ENCODE results near the gene HHATL. TPM values are rescaled to one million over a fixed set of nuclear protein-coding genes. Genes with fewer than 3 reads are reported as not detected.

HHATL gene
- total RNA-seq, 1 experiment from 2014 or later = not detected

DNA sequence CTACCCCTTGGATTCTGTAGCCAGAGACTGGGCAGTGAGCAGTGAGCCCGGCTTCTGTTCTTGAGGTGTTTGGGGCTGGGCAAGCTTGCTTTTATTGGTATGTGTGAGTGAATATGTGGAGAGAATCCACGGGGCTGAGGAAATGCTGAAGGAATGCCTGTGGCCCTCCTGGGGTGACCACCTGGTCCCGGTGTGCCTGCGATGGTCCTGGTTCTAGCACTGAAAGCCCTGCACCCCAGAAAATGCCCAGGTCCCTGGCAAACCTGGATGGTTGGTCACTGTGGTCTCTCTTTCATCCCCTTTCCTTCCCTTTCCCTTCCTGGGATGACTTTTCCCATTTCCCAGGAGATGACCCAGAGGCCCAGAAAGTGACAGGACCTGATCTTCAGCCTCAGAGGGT is 44.9 kb downstream of the HHATL start:
- H3K36me3 ChIP-seq (ENCODE audit: control insufficient read depth, insufficient read depth, low read length) = no peaks in the 10 kb centered on the region
- no peaks in the 10 kb centered on the region for H3K9me3 Mint-ChIP-seq (ENCODE audit: unreplicated experiment)
- H3K4me1 ChIP-seq = peaks cover 17% of the 10 kb centered on the region
- intact Hi-C loops (cut with micrococcal nuclease; ENCODE audit: unreplicated experiment) = no loop called here
- no peaks in the 10 kb centered on the region for H3K27me3 Mint-ChIP-seq (ENCODE audit: insufficient read depth, unreplicated experiment)
- no peak overlapping the region for H3K4me3 ChIP-seq (ENCODE audit: low read depth, low read length)
- no peaks in the 10 kb centered on the region for H3K27me3 ChIP-seq (replicated peaks; ENCODE audit: control insufficient read depth, insufficient read depth, low read length)
- BruUV-seq (replicated peaks) = no TSS peak
- H3K27ac Mint-ChIP-seq (ENCODE audit: unreplicated experiment) = no peak overlapping the region
- peaks cover 7% of the 10 kb centered on the region for H3K36me3 Mint-ChIP-seq (ENCODE audit: insufficient read depth, unreplicated experiment)
- H3K9me3 ChIP-seq = no peaks in the 10 kb centered on the region
- POLR2A ChIA-PET = no interaction called here
- CTCF ChIA-PET = no interaction called here
- no peaks in the 10 kb centered on the region for H3K4me1 Mint-ChIP-seq (ENCODE audit: low read depth, unreplicated experiment)
- H3K4me3 Mint-ChIP-seq (ENCODE audit: unreplicated experiment) = no peak overlapping the region
- TF ChIP-seq, protein P1, sequence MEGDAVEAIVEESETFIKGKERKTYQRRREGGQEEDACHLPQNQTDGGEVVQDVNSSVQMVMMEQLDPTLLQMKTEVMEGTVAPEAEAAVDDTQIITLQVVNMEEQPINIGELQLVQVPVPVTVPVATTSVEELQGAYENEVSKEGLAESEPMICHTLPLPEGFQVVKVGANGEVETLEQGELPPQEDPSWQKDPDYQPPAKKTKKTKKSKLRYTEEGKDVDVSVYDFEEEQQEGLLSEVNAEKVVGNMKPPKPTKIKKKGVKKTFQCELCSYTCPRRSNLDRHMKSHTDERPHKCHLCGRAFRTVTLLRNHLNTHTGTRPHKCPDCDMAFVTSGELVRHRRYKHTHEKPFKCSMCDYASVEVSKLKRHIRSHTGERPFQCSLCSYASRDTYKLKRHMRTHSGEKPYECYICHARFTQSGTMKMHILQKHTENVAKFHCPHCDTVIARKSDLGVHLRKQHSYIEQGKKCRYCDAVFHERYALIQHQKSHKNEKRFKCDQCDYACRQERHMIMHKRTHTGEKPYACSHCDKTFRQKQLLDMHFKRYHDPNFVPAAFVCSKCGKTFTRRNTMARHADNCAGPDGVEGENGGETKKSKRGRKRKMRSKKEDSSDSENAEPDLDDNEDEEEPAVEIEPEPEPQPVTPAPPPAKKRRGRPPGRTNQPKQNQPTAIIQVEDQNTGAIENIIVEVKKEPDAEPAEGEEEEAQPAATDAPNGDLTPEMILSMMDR (IDR thresholded peaks at IDR 0.05; ENCODE audit: insufficient read depth in 1 of 2, low read depth in 1 of 2, low read length in 1 of 2, severe bottlenecking in 1 of 2, unreplicated experiment in 1 of 2) = no peak
- no peak for DNase-seq

DNA sequence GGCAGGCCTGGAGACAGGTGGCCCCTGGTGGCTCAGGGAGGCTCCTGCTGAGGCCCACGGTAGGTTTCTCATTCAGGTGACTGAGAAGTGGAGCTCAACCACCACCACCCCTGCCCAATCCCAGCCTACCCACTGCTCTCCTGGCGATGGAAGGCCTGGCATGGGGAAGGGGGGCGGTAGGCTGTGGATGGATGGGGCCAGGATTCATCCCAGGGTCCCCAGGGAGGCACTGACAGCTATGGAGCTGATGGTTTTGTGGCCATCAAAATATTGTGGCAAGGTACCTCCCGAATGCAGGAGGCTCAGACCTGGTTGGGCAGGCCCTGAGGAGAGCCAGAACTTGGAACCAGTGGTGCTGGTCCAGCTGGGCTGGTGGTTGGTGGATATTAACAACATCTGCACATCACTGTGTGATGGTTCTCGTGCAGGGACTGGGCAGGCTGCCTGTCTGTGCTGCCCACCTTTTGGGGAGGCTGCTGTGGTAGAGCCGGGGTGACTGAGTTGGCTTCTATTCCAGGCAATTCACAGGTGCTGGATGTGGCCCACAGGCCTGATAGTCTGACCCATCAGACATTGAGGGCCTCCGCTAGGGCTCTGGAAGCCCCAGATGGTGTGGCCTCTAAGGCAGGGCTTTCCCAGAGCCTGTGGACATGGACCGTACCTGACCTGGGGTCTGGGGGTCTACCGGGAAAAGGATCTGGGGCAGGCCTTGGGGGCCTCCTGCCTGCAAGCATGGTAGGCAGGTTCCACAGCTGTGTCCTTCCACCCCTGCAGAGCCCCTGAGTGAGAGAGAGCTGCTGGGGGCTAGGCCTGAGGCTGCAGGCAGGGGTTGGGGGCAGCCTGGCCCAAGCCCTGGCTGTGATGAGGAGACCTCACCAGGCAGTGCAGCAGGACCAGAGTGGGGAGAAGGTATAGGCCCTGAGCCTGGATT is 45.7 kb downstream of the HHATL start:
- H3K36me3 ChIP-seq (ENCODE audit: control insufficient read depth, insufficient read depth, low read length) = no peaks in the 10 kb centered on the region
- H3K4me1 ChIP-seq = peaks cover 19% of the 10 kb centered on the region
- POLR2A ChIA-PET = no interaction called here
- no peaks in the 10 kb centered on the region for H3K9me3 Mint-ChIP-seq (ENCODE audit: unreplicated experiment)
- H3K9me3 ChIP-seq = no peaks in the 10 kb centered on the region
- no peak overlapping the region for H3K4me3 Mint-ChIP-seq (ENCODE audit: unreplicated experiment)
- H3K4me1 Mint-ChIP-seq (ENCODE audit: low read depth, unreplicated experiment) = no peaks in the 10 kb centered on the region
- TF ChIP-seq, protein P1 (IDR thresholded peaks at IDR 0.05; ENCODE audit: insufficient read depth in 1 of 2, low read depth in 1 of 2, low read length in 1 of 2, severe bottlenecking in 1 of 2, unreplicated experiment in 1 of 2) = no peak
- H3K36me3 Mint-ChIP-seq (ENCODE audit: insufficient read depth, unreplicated experiment) = peaks cover 13% of the 10 kb centered on the region
- intact Hi-C loops (cut with micrococcal nuclease; ENCODE audit: unreplicated experiment) = no loop called here
- H3K27me3 Mint-ChIP-seq (ENCODE audit: insufficient read depth, unreplicated experiment) = no peaks in the 10 kb centered on the region
- CTCF ChIA-PET = no interaction called here
- no TSS peak for BruUV-seq (replicated peaks)
- H3K27ac Mint-ChIP-seq (ENCODE audit: unreplicated experiment) = no peak overlapping the region
- no peak overlapping the region for H3K4me3 ChIP-seq (ENCODE audit: low read depth, low read length)
- no peak for DNase-seq
- no peaks in the 10 kb centered on the region for H3K27me3 ChIP-seq (replicated peaks; ENCODE audit: control insufficient read depth, insufficient read depth, low read length)

DNA sequence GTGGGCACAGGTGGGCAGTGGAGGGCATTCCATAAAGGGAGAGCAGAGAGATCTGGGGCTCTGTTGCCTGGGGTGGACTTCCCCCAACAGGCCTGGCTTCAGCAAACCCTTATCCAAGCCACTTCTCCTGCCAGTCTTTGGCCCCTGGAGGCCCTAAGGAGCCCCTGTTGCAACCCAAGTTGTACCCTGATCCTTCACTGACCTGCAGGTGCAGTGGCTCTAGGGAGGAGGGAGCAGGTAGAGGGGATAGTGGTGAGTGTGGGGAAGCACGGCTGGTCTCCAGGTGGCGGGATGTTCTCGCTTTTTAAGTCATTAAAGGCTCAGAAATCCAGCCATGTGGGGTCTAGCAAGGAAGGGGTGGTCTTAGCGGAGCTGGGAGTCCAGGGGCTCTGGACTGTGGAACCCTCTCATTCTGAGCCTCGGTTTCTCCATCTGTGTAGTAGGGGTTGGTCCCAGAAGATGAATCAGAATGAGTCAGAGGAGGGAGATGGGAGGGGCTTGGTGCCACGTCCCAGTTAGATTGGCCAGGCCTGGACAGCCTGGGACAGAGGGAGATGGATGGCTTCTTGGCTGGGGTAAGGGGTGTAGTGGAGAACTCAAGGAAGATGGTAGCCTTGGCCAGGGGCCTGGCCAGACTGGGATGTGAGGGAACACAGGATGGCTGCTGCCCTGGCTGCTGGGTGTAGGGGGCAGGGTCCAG is 46.5 kb downstream of the HHATL start:
- no peaks in the 10 kb centered on the region for H3K27me3 Mint-ChIP-seq (ENCODE audit: insufficient read depth, unreplicated experiment)
- no peak overlapping the region for H3K27ac Mint-ChIP-seq (ENCODE audit: unreplicated experiment)
- Histone ChIP-seq H3K36me3 (ENCODE audit: control insufficient read depth, insufficient read depth, low read length) (no peaks in the 10 kb centered on the region), H3K4me1 (peaks cover 19% of the 10 kb centered on the region), H3K4me3 (ENCODE audit: low read depth, low read length) (no peak overlapping the region), H3K27me3 (replicated peaks; ENCODE audit: control insufficient read depth, insufficient read depth, low read length) (no peaks in the 10 kb centered on the region), H3K9me3 (no peaks in the 10 kb centered on the region)
- no peaks in the 10 kb centered on the region for H3K4me1 Mint-ChIP-seq (ENCODE audit: low read depth, unreplicated experiment)
- no TSS peak for BruUV-seq (replicated peaks)
- no peaks in the 10 kb centered on the region for H3K9me3 Mint-ChIP-seq (ENCODE audit: unreplicated experiment)
- H3K36me3 Mint-ChIP-seq (ENCODE audit: insufficient read depth, unreplicated experiment) = peaks cover 17% of the 10 kb centered on the region
- H3K4me3 Mint-ChIP-seq (ENCODE audit: unreplicated experiment) = no peak overlapping the region
- intact Hi-C loops (cut with micrococcal nuclease; ENCODE audit: unreplicated experiment) = no loop called here
- no peak for DNase-seq
- TF ChIP-seq, protein P1 (IDR thresholded peaks at IDR 0.05; ENCODE audit: insufficient read depth in 1 of 2, low read depth in 1 of 2, low read length in 1 of 2, severe bottlenecking in 1 of 2, unreplicated experiment in 1 of 2) = no peak
- POLR2A ChIA-PET = no interaction called here
- CTCF ChIA-PET = no interaction called here

All from Caco-2 (cell line).